C4-2B (cell line): ENCODE measurements around the gene ZNF532.

Source experiments
- H3K27ac ChIP-seq: fragments of 450-650 bp; 2 replicates; pipeline ENCODE4 v1.5.1; 2017
- CTCF ChIP-seq: fragments of 450-650 bp; conservative IDR thresholded peaks from 2 replicates; pipeline ENCODE4 v1.5.1; 2017; ENCODE audit warnings: mild to moderate bottlenecking
- ZFX ChIP-seq: fragments of 450-650 bp; IDR thresholded peaks from 2 replicates; pipeline ENCODE4 v1.6.1; 2017

The ZNF532 gene

GRCh38 chr18:58989184-58989759 is 124.6 kb downstream of the ZNF532 start:
- TF ChIP-seq CTCF (no peak), ZFX (no peak)
- H3K27ac ChIP-seq: no peak overlapping the region

GRCh38 chr18:58990720-58991119 is 126.0 kb downstream of the ZNF532 start:
- TF ChIP-seq CTCF: no peak
- TF ChIP-seq ZFX: no peak
- H3K27ac ChIP-seq: no peak overlapping the region

GRCh38 chr18:58991167-58991798 is 126.6 kb downstream of the ZNF532 start:
- H3K27ac ChIP-seq: no peak overlapping the region
- no peak for TF ChIP-seq ZFX
- TF ChIP-seq CTCF: no peak

- no peak overlapping the region for H3K27ac ChIP-seq
- TF ChIP-seq CTCF (no peak), ZFX (no peak)
Measured at GRCh38 chr18:58992301-58993231, 127.9 kb downstream of the ZNF532 start.

GRCh38 chr18:58993260-58993659 is 128.6 kb downstream of the ZNF532 start:
- no peak for TF ChIP-seq ZFX
- no peak for TF ChIP-seq CTCF
- H3K27ac ChIP-seq: no peak overlapping the region

GRCh38 chr18:58995663-58996062 is 131.0 kb downstream of the ZNF532 start:
- no peak overlapping the region for H3K27ac ChIP-seq
- TF ChIP-seq CTCF: no peak
- no peak for TF ChIP-seq ZFX

- no peak for TF ChIP-seq CTCF
- TF ChIP-seq ZFX: no peak
- no peak overlapping the region for H3K27ac ChIP-seq
Measured at GRCh38 chr18:58996131-58996641, 131.5 kb downstream of the ZNF532 start.
